ENCODE measurements around the gene HORMAD1. TPM values are rescaled to one million over a fixed set of nuclear protein-coding genes. Genes with fewer than 3 reads are reported as not detected.

The HORMAD1 gene
- total and polyA plus RNA-seq, 2 donors (not counting 3 experiments of a cell fraction or from before 2014, with no cell fraction given), result not detected

DNA sequence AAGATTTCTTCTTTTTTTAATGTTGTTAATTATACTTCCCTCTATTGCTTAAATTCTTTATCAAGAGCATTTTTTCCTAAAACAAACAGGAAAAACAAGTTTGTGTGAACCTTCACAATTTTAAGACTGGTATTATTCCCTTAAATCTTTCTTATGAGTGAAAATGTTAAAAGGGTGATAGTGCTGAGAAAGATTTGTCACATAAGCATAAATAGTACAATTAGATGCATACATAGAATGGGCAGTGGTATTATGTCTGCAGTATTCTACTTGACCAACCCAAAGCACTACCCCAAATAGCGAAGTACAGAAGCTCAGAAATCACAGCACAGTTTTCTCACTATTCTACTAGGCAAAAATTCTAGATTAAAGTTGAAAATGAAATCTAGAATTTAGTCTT, 41.7 kb downstream of the HORMAD1 start:
- no TSS peak for BruUV-seq (replicated peaks)
- H3K36me3 ChIP-seq (ENCODE audit: control insufficient read depth in 2 of 2, extremely low read depth in 1 of 2, insufficient read depth in 2 of 2, low read length in 2 of 2), result peaks cover 0 to 5% of the 10 kb centered on the region in 2 experiments
- ChIA-PET POLR2A (no interaction called here), CTCF (interaction anchor here (1.1 to 1.3 kb wide), 2 partner anchors 14 to 134 kb away, joined by 3 to 5 read pairs; no protein-coding TSS in a partner anchor)
- no peaks in the 10 kb centered on the region for H3K27me3 ChIP-seq (ENCODE audit: control insufficient read depth in 2 of 2, insufficient read depth in 2 of 2, low read length in 2 of 2)
- H2AFZ ChIP-seq (ENCODE audit: low read depth, low read length), result no peak overlapping the region
- no peaks in the 10 kb centered on the region for H3K9me3 ChIP-seq (replicated peaks; ENCODE audit: control insufficient read depth, insufficient read depth, low read length)
- no peak overlapping the region for H3K4me2 ChIP-seq (ENCODE audit: insufficient read depth, low read length)
- no peaks in the 10 kb centered on the region for H3K9me1 ChIP-seq (replicated peaks; ENCODE audit: control insufficient read depth, extremely low read depth, insufficient read depth, low read length)
- no peak overlapping the region for H3K27ac ChIP-seq (ENCODE audit: insufficient read depth, low read depth, low read length)
- intact Hi-C loops (cut with micrococcal nuclease), result no loop called here
- no peak overlapping the region for H3K4me3 ChIP-seq (replicated peaks in 1 of 3; ENCODE audit: insufficient read depth in 1 of 3, low read depth in 1 of 3, low read length in 3 of 3)
- no peaks in the 10 kb centered on the region for H3K4me1 ChIP-seq (ENCODE audit: control insufficient read depth, extremely low read depth, insufficient read depth, low read length)
- no peak for TF ChIP-seq EZH2 (IDR thresholded peaks at IDR 0.05; ENCODE audit: borderline replicate concordance, low read depth, low read length, severe bottlenecking)
- dilution Hi-C loops (cut with MboI; ENCODE audit: extremely low pct_ligation_motif_present, low sequenced_read_pairs), result no loop called here
- no peak for FAIRE-seq
- H3K79me2 ChIP-seq (ENCODE audit: control insufficient read depth, insufficient read depth, low read length), result peaks cover 5% of the 10 kb centered on the region
- DNase-seq (ENCODE audit: low read depth, low spot score), result no peak
- no peaks in the 10 kb centered on the region for H4K20me1 ChIP-seq (replicated peaks; ENCODE audit: control insufficient read depth, extremely low read depth, insufficient read depth, low read length)
- no peak overlapping the region for H3K9ac ChIP-seq (replicated peaks; ENCODE audit: extremely low read depth, insufficient read depth, low read length)

GRCh38 chr1:150674881-150675280, 45.8 kb downstream of the HORMAD1 start:
- intact Hi-C loops (cut with micrococcal nuclease) (no loop called here), dilution Hi-C loops (cut with MboI; ENCODE audit: extremely low pct_ligation_motif_present, low sequenced_read_pairs) (no loop called here)
- H4K20me1 ChIP-seq (replicated peaks; ENCODE audit: control insufficient read depth, extremely low read depth, insufficient read depth, low read length), result no peaks in the 10 kb centered on the region
- POLR2A ChIA-PET, result no interaction called here
- H3K27me3 ChIP-seq (ENCODE audit: control insufficient read depth in 2 of 2, insufficient read depth in 2 of 2, low read length in 2 of 2), result no peaks in the 10 kb centered on the region
- H3K36me3 ChIP-seq (ENCODE audit: control insufficient read depth in 2 of 2, extremely low read depth in 1 of 2, insufficient read depth in 2 of 2, low read length in 2 of 2), result peaks cover 0 to 2% of the 10 kb centered on the region in 2 experiments
- H3K9me1 ChIP-seq (replicated peaks; ENCODE audit: control insufficient read depth, extremely low read depth, insufficient read depth, low read length), result no peaks in the 10 kb centered on the region
- BruUV-seq (replicated peaks), result no TSS peak
- H3K4me3 ChIP-seq (replicated peaks in 1 of 3; ENCODE audit: insufficient read depth in 1 of 3, low read depth in 1 of 3, low read length in 3 of 3), result no peak overlapping the region
- no peaks in the 10 kb centered on the region for H3K4me1 ChIP-seq (ENCODE audit: control insufficient read depth, extremely low read depth, insufficient read depth, low read length)
- FAIRE-seq (no peak), DNase-seq (ENCODE audit: low read depth, low spot score) (no peak)
- no peak overlapping the region for H2AFZ ChIP-seq (ENCODE audit: low read depth, low read length)
- H3K4me2 ChIP-seq (ENCODE audit: insufficient read depth, low read length), result no peak overlapping the region
- peaks cover under 1% of the 10 kb centered on the region for H3K79me2 ChIP-seq (ENCODE audit: control insufficient read depth, insufficient read depth, low read length)
- H3K27ac ChIP-seq (ENCODE audit: insufficient read depth, low read depth, low read length), result no peak overlapping the region
- TF ChIP-seq GATA2 (IDR thresholded peaks at IDR 0.05; ENCODE audit: insufficient read depth, insufficient read length, low read depth, low read length) (no peak), POLR2A (IDR thresholded peaks at IDR 0.05; ENCODE audit: low read depth, low read length) (no peak), CTCF (IDR thresholded peaks at IDR 0.05; ENCODE audit: extremely low read depth in 1 of 2, insufficient read depth in 1 of 2, low read depth in 1 of 2, low read length in 2 of 2) (no peak), MYC (IDR thresholded peaks at IDR 0.05; ENCODE audit: low read depth, low read length) (no peak), EZH2 (IDR thresholded peaks at IDR 0.05; ENCODE audit: borderline replicate concordance, low read depth, low read length, severe bottlenecking) (no peak), POLR2AphosphoS5 (IDR thresholded peaks at IDR 0.05; ENCODE audit: insufficient read depth, low read depth, low read length) (no peak), JUN (IDR thresholded peaks at IDR 0.05; ENCODE audit: borderline replicate concordance, insufficient read depth, insufficient read length, low read depth) (no peak), FOS (IDR thresholded peaks at IDR 0.05; ENCODE audit: borderline replicate concordance, insufficient read depth, low read length) (no peak)
- TF ChIP-seq, protein P1, sequence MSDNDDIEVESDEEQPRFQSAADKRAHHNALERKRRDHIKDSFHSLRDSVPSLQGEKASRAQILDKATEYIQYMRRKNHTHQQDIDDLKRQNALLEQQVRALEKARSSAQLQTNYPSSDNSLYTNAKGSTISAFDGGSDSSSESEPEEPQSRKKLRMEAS (IDR thresholded peaks at IDR 0.05; ENCODE audit: insufficient read depth, insufficient read length), result no peak
- H3K9ac ChIP-seq (replicated peaks; ENCODE audit: extremely low read depth, insufficient read depth, low read length), result no peak overlapping the region
- CTCF ChIA-PET, result no interaction called here
- H3K9me3 ChIP-seq (replicated peaks; ENCODE audit: control insufficient read depth, insufficient read depth, low read length), result no peaks in the 10 kb centered on the region

Measured in endothelial cell of umbilical vein (primary cell).